Neural crest cell (in vitro differentiated cells): Measurements from ENCODE around the gene PSMB10. TPM values are rescaled to one million over a fixed set of nuclear protein-coding genes. Genes with fewer than 3 reads are reported as not detected.
A peak's percentile ranks its signal among the peaks of the same experiment; 100 is the strongest.

Experiments
- DNase-seq: peaks from one replicate; pipeline ENCODE4 v3.0.0; 2021; ENCODE audit warnings: low read depth, mixed read lengths, low spot score
- H3K27ac Mint-ChIP-seq: one replicate; pipeline ENCODE4 v1.8.0; 2021; ENCODE audit warnings: mild to moderate bottlenecking, mixed read lengths; ENCODE audit not compliant: unreplicated experiment
- H3K27me3 Mint-ChIP-seq: 2 replicates; pipeline ENCODE4 v1.8.0; 2021; ENCODE audit warnings: low read depth, mild to moderate bottlenecking, mixed read lengths
- H3K36me3 Mint-ChIP-seq: 2 replicates; pipeline ENCODE4 v1.8.0; 2021; ENCODE audit warnings: low read depth, mild to moderate bottlenecking, mixed read lengths
- H3K4me1 Mint-ChIP-seq: 2 replicates; pipeline ENCODE4 v1.8.0; 2021; ENCODE audit warnings: mixed read lengths
- H3K4me3 Mint-ChIP-seq: one replicate; pipeline ENCODE4 v1.8.0; 2021; ENCODE audit warnings: mild to moderate bottlenecking, mixed read lengths
- H3K9me3 Mint-ChIP-seq: 2 replicates; pipeline ENCODE4 v1.8.0; 2021; ENCODE audit warnings: mixed read lengths
- CTCF ChIP-seq: fragments of 200-600 bp; sonication (generic); conservative IDR thresholded peaks from 2 replicates; pipeline ENCODE4 v1.5.0; 2021; ENCODE audit warnings: antibody characterized with exemption, mild to moderate bottlenecking
- long read RNA-seq: library from polyadenylated mRNA; unstranded; transcript quantifications from one replicate; pipeline ENCODE4 v2.0.0, GENCODE V29; 2020
- total RNA-seq: library from RNA; stranded (reverse); gene quantifications from 2 replicates; pipeline ENCODE4 v1.2.1, GENCODE V29; 2021

The PSMB10 gene
- 22.4 and 22.5 TPM in 2 replicates for total RNA-seq
- long read RNA-seq = 0 reads

GRCh38 chr16:67936124-67936879 is at the start of gene PSMB10:
Gene PSMB10, minus strand, starts transcription at chr16:67936850. Its CDS starts 101 bp downstream, at chr16:67936749.
- Mint-ChIP-seq H3K27me3 (peaks cover 7% of the 10 kb centered on the region), H3K27ac (peak within 1 kb of the TSS; percentile 95), H3K36me3 (peaks cover 3% of the 10 kb centered on the region), H3K4me1 (peaks cover 30% of the 10 kb centered on the region), H3K9me3 (no peaks in the 10 kb centered on the region), H3K4me3 (peak within 1 kb of the TSS; percentile 99)
- no peak for DNase-seq
- TF ChIP-seq CTCF = no peak

GRCh38 chr16:67982011-67982696 is 45.5 kb upstream of the PSMB10 start:
- no peak overlapping the region for H3K4me3 Mint-ChIP-seq
- DNase-seq = no peak
- no peak overlapping the region for H3K27ac Mint-ChIP-seq
- H3K36me3 Mint-ChIP-seq = no peaks in the 10 kb centered on the region
- no peaks in the 10 kb centered on the region for H3K27me3 Mint-ChIP-seq
- H3K9me3 Mint-ChIP-seq = no peaks in the 10 kb centered on the region
- H3K4me1 Mint-ChIP-seq = peaks cover 5% of the 10 kb centered on the region
- no peak for TF ChIP-seq CTCF

- Mint-ChIP-seq H3K27ac (no peak within 1 kb of the TSS), H3K4me3 (no peak within 1 kb of the TSS), H3K9me3 (no peaks in the 10 kb centered on the region), H3K4me1 (peaks cover 4% of the 10 kb centered on the region), H3K27me3 (peaks cover 9% of the 10 kb centered on the region), H3K36me3 (no peaks in the 10 kb centered on the region)
- peak; percentile 41 for TF ChIP-seq CTCF
- no peak for DNase-seq
Measured at GRCh38 chr16:67979955-67980678, 43.5 kb upstream of the PSMB10 start, which contains the start of gene DPEP3. Gene DPEP3, minus strand, starts transcription at chr16:67980499. Its CDS starts 119 bp downstream, at chr16:67980380.

GRCh38 chr16:67977469-67978227 is 41.0 kb upstream of the PSMB10 start:
- H3K27ac Mint-ChIP-seq = no peak overlapping the region
- no peak for TF ChIP-seq CTCF
- no peak for DNase-seq
- H3K36me3 Mint-ChIP-seq = no peaks in the 10 kb centered on the region
- H3K27me3 Mint-ChIP-seq = peaks cover 10% of the 10 kb centered on the region
- no peak overlapping the region for H3K4me3 Mint-ChIP-seq
- no peaks in the 10 kb centered on the region for H3K9me3 Mint-ChIP-seq
- no peaks in the 10 kb centered on the region for H3K4me1 Mint-ChIP-seq

GRCh38 chr16:67977005-67977404 is 40.4 kb upstream of the PSMB10 start:
- Mint-ChIP-seq H3K27ac (no peak overlapping the region), H3K4me1 (no peaks in the 10 kb centered on the region), H3K36me3 (no peaks in the 10 kb centered on the region), H3K9me3 (no peaks in the 10 kb centered on the region), H3K27me3 (peaks cover 10% of the 10 kb centered on the region), H3K4me3 (no peak overlapping the region)
- no peak for TF ChIP-seq CTCF
- no peak for DNase-seq
